PC-3 (cell line): Measurements from ENCODE around the gene SERGEF.

Experiments used
- EZH2 ChIP-seq: fragments of 300-600 bp; sonication (generic); IDR thresholded peaks from one replicate; pipeline ENCODE4 v1.6.1; 2017; ENCODE audit warnings: antibody characterized with exemption, mild to moderate bottlenecking, low read length; ENCODE audit not compliant: unreplicated experiment
- TF ChIP-seq, protein P1 (sequence below): fragments of 300-600 bp; sonication (generic); conservative IDR thresholded peaks from 2 replicates; pipeline ENCODE4 v1.5.1; 2017; ENCODE audit warnings: antibody characterized with exemption, low read depth, mild to moderate bottlenecking, low read length

DNA sequence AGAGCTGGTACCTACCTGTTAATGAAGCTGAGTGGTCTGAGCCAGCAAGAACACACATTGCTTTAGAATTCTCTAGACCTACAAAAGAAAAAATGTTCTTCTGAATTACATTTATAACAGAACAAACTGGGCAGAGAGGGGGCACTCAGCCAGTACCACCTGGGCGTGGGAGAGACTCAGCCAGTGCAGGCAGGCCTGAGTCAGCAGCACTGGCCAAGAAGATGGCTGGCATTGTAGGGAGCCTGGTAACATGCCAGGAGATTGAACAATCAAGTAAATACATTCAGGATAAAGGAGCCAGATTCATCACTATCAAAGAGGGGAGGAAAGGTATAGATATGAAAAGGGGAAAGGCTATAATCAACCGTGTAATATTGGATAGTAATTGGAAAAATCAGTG lies 19.9 kb downstream of the SERGEF start:
- TF ChIP-seq, protein P1, sequence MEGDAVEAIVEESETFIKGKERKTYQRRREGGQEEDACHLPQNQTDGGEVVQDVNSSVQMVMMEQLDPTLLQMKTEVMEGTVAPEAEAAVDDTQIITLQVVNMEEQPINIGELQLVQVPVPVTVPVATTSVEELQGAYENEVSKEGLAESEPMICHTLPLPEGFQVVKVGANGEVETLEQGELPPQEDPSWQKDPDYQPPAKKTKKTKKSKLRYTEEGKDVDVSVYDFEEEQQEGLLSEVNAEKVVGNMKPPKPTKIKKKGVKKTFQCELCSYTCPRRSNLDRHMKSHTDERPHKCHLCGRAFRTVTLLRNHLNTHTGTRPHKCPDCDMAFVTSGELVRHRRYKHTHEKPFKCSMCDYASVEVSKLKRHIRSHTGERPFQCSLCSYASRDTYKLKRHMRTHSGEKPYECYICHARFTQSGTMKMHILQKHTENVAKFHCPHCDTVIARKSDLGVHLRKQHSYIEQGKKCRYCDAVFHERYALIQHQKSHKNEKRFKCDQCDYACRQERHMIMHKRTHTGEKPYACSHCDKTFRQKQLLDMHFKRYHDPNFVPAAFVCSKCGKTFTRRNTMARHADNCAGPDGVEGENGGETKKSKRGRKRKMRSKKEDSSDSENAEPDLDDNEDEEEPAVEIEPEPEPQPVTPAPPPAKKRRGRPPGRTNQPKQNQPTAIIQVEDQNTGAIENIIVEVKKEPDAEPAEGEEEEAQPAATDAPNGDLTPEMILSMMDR = no peak
- no peak for TF ChIP-seq EZH2
